GM19467 (cell line): Measurements from ENCODE around the gene BSDC1.
"Not testable (repeated sequence)": the region's sequence is repeated elsewhere in the genome, so short reads cannot be mapped to it uniquely, and the experiment has no call there.

Experiments used
- ATAC-seq: cut with Tn5 transposase; IDR thresholded peaks from one replicate; pipeline ENCODE4 v1.9.1; 2021; ENCODE audit warnings: mild to moderate bottlenecking, moderate library complexity; ENCODE audit not compliant: unreplicated experiment

The BSDC1 gene

GRCh38 chr1:32361674-32362473, 32.4 kb downstream of the BSDC1 start:
- no peak for ATAC-seq

GRCh38 chr1:32361308-32361673, 33.0 kb downstream of the BSDC1 start:
- ATAC-seq, result no peak

- ATAC-seq, result no peak
Observed at GRCh38 chr1:32358435-32358834, 35.8 kb downstream of the BSDC1 start.

- no peak for ATAC-seq
Observed at GRCh38 chr1:32357614-32358013, 36.6 kb downstream of the BSDC1 start.

- no peak for ATAC-seq
Observed at GRCh38 chr1:32356478-32356877, 37.8 kb downstream of the BSDC1 start.

GRCh38 chr1:32355778-32356177, 38.5 kb downstream of the BSDC1 start:
- not testable (repeated sequence) for ATAC-seq

GRCh38 chr1:32353886-32354570, 40.2 kb downstream of the BSDC1 start:
- ATAC-seq, result no peak

- ATAC-seq, result no peak
Observed at GRCh38 chr1:32353431-32353830, 40.8 kb downstream of the BSDC1 start.

GRCh38 chr1:32352831-32353383, 41.3 kb downstream of the BSDC1 start:
- no peak for ATAC-seq

- ATAC-seq, result no peak
Observed at GRCh38 chr1:32352239-32352745, 41.9 kb downstream of the BSDC1 start.

GRCh38 chr1:32351399-32352238, 42.6 kb downstream of the BSDC1 start:
- ATAC-seq, result peak; percentile 82

GRCh38 chr1:32350785-32351398, 43.3 kb downstream of the BSDC1 start:
- ATAC-seq, result peak; percentile 33

- ATAC-seq, result no peak
Observed at GRCh38 chr1:32349211-32349708, 45.0 kb downstream of the BSDC1 start.

GRCh38 chr1:32346532-32347157, 47.6 kb downstream of the BSDC1 start:
- ATAC-seq, result no peak

- no peak for ATAC-seq
Observed at GRCh38 chr1:32345289-32345827, 48.9 kb downstream of the BSDC1 start.

GRCh38 chr1:32342704-32343103, 51.5 kb downstream of the BSDC1 start:
- no peak for ATAC-seq

GRCh38 chr1:32341971-32342370, 52.3 kb downstream of the BSDC1 start:
- ATAC-seq, result no peak

GRCh38 chr1:32341186-32341757, 53.0 kb downstream of the BSDC1 start:
- no peak for ATAC-seq

GRCh38 chr1:32339363-32339978, 54.8 kb downstream of the BSDC1 start:
- ATAC-seq, result no peak
